Hindlimb muscle (tissue), 1 donor: Measurements from ENCODE around the gene HDAC8. TPM values are rescaled to one million over a fixed set of nuclear protein-coding genes. Genes with fewer than 3 reads are reported as not detected.

Experiments
- DNase-seq: peaks from one replicate; pipeline ENCODE4 v3.0.0-alpha.2; 2013
- polyA plus RNA-seq: library from polyadenylated mRNA; unstranded; fragments of 120-200 nt; gene quantifications from one replicate; pipeline ENCODE4 v1.2.1, GENCODE V29; 2013; ENCODE audit not compliant: insufficient read length

The HDAC8 gene
- polyA plus RNA-seq, 1 donor, result 19.1 TPM

GRCh38 chrX:72314881-72315280, 257.8 kb downstream of the HDAC8 start:
- DNase-seq, result no peak

GRCh38 chrX:72313707-72314641, 258.7 kb downstream of the HDAC8 start:
- DNase-seq, result peak; percentile 69

- DNase-seq, result no peak
Measured at GRCh38 chrX:72312311-72312940, 260.2 kb downstream of the HDAC8 start.

GRCh38 chrX:72309297-72310071, 263.2 kb downstream of the HDAC8 start:
- DNase-seq, result no peak

- DNase-seq, result peak; percentile 78
Measured at GRCh38 chrX:72308566-72309296, 263.9 kb downstream of the HDAC8 start.

DNA sequence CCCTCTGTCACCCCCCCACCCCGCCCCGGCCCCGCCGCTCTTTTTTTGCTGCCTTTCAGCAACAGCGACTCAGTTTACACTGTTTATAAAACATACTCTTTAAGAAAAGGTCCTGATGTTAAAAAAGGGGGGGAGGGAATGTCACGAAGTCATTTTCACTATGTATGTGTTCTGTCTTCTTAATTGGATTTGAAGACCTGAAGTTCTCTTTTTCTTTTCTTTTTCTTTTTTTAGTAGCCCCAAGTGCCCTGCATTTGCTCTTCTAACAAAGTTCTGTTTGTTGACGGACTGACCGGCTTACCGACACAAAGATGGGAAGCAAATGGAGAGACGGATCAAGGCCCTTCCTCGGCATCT, 264.5 kb downstream of the HDAC8 start:
- DNase-seq, result no peak

DNA sequence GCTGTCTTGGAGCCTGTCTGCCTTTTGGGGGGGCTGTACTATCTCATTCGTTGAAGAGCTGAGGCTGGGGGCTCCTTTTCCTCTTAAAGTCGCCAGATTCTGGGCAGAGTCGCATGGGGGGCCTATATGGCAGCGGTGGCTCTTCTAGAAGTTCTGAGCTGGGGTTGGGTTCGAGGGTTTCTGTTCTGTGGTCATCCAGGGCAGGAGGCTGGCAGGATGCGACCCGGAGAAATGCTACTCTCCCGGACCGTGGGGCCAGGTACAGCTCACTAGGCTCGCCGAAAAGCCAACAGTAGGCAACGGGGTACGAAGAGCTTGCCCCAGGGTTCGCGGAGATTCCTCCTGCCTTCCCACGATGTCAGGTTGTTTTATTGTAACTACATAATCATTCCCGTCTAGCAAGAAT, 265.0 kb downstream of the HDAC8 start:
- DNase-seq, result no peak

- DNase-seq, result peak; percentile 71
Measured at GRCh38 chrX:72306851-72307645, 265.6 kb downstream of the HDAC8 start.

- no peak for DNase-seq
Measured at GRCh38 chrX:72306085-72306801, 266.4 kb downstream of the HDAC8 start.

- DNase-seq, result no peak
Measured at GRCh38 chrX:72305286-72306084, 267.2 kb downstream of the HDAC8 start, which contains the start of gene CITED1. TSS of gene CITED1 (minus strand) at chrX:72305914. CDS start at chrX:72302869, 3,045 bp downstream.

DNA sequence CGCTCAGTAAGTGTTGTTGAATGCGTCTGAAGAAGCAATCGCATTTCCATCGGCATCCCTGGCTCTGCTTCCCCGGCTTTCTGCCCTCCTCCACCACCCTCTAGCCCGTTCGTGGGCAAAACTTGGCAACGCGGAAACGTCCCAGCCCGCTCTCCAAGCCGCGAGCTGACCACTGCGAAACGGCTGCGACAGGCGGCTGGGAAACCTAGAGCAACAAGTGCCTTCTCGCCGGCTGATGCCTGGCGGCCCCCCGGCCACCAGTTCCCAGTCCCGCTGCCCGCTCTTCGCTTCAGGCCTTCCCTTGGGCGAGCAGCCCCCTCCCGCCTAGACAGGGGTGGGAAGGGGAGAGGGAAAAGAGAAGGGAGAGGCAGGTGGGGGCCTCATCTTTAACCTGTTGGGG, 267.8 kb downstream of the HDAC8 start:
- no peak for DNase-seq

DNA sequence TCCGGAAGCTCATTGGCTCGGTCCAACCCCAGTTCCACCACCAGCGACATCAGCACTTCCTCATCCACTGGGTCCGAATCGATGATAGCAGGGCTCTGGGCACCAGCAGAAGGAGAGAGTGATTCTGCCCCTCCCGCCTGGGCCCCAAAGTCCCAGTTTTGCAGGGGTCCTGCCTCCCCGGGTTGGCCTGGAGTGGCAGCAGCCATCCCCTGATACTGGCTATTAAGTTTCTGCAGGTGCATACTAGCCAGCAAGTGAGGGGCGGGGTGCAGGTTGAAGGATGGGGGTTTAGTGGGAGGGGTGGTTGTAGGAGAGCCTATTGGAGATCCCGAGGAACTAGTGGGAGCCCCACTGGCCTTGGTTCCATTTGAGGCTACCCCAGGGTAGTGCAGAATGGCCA, 270.9 kb downstream of the HDAC8 start:
- DNase-seq, result no peak

- DNase-seq, result no peak
Measured at GRCh38 chrX:72299891-72300630, 272.6 kb downstream of the HDAC8 start.

DNA sequence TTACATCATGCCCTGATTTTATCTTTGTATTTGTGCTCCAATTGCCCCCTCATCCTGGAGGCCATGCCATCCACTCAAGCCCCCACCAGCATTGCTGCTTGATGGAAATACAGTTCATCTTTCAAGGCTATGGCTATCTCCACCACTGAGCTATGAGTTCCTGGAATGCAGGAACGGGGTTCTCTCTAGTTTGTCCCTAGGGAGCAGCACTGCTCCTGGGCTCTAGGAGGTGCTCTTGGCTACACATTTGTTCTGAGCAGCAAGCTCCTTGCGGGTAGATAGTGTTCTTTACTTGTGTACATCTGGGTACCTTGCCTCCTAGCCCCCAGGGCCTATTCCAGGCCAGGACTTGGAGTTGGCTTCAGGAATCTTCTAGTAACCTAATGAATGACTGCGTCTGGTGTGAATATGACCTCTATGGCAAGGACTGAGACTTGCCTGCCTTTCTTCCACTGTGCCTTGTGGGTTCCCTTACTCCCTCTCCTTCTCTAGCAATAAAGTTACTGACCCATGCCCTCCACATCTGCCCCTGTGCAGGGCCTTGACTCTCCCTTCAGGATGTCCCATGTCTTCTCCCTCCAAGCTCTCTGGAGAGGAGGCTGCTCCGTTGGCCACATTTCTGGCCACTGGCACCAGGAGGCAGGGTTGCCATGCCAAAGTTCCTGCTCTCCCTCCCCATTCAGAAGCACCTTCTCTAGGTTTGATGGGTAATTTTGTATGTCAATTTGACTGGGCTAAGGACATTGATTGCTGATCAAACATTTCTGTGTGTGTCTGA, 274.5 kb downstream of the HDAC8 start:
- no peak for DNase-seq

GRCh38 chrX:72296991-72297390, 275.7 kb downstream of the HDAC8 start:
- no peak for DNase-seq

DNA sequence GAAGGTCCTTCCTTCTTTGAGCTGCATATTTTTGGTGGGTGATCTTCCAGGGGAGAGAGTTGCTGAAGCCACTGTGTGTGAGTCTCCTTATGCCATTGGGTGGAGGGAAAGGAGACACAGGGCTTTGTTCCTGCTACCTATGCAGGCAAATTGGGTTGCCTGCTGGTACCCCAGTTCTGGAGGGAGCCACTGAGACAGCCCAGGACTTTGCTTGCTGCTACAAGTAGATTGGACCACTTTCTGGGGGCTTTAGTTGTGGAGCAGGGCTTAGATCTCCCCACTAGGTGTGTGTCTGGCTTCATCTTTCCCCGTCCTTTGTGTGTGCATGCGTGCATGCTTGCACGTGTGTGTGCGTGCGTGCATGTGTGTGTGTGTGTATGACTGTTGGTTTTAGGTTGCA, 276.9 kb downstream of the HDAC8 start:
- DNase-seq, result no peak

DNA sequence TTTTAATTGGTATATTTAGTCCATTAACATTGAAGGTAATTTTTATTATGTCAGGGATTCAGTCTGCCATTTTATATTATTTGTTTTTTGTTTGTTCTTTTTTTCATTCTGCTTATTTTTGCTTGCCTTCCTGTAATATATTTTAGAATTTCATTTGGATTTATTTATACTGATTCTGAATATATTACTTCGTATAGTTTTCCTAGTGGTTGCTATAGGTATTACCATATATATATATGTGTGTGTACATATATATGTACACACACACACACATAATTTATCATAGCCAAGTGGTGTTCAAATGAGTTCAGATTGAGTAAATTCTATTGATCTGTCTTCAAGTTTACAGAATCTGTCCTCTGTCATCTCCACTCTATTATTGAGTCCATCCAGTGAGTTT, 278.1 kb downstream of the HDAC8 start:
- DNase-seq, result no peak

- DNase-seq, result no peak
Measured at GRCh38 chrX:72282302-72282701, 290.3 kb downstream of the HDAC8 start.
